Right renal pelvis (tissue), 4 donors: Measurements from ENCODE around the gene LMTK2. TPM values are rescaled to one million over a fixed set of nuclear protein-coding genes. Genes with fewer than 3 reads are reported as not detected.

Source experiments
- DNase-seq, 4 donors: peaks; one replicate each; pipeline ENCODE4 v3.0.0-alpha.2; 2013; ENCODE audit warnings: low read depth in 4 of 4, low spot score in 3 of 4, missing footprints in 1 of 4
- polyA plus RNA-seq, 4 donors: library from polyadenylated mRNA; unstranded; fragments of 120-200 nt; gene quantifications; one replicate each; pipeline ENCODE4 v1.2.1, GENCODE V29; 2013; ENCODE audit not compliant: insufficient read length in 4 of 4

The LMTK2 gene
- polyA plus RNA-seq, 4 donors: 13.6 to 14.8 (median 14.4) TPM

- DNase-seq: no peak
These were observed 92.5 kb downstream of the LMTK2 start for GRCh38 chr7:98199131-98199530.

GRCh38 chr7:98200364-98200763, 93.7 kb downstream of the LMTK2 start:
- no peak for DNase-seq

GRCh38 chr7:98202367-98203195, 95.9 kb downstream of the LMTK2 start:
- DNase-seq: no peak

GRCh38 chr7:98203261-98203963, 96.8 kb downstream of the LMTK2 start:
- DNase-seq: no peak

DNA sequence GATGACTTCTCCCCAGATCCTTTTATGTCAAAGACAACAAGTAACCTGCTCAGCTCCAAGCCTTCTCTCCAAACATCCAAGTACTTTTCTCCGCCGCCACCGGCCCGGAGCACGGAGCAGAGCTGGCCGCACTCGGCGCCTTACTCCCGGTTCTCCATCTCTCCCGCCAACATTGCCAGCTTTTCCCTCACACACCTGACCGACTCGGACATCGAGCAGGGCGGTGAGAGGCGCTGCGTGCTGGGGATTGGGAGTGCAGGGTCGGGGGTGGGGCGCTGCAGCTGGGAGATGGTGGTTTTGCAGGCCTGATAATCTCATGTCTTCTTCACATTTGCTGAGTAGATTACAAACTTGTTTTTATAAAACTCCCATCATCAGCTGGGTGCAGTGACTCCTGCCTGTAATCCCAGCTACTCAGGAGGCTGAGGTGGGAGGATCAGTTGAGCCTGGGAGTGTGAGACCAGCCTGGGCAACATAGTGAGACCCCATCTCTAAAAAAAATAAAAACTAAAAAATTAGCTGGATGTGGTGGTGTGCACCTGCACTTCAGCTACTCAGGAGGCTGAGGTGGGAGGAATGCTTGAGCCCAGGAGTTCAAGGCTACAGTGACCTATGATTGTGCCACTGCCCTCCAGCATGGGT, 97.4 kb downstream of the LMTK2 start:
- DNase-seq: no peak

- DNase-seq: no peak
These were observed 98.0 kb downstream of the LMTK2 start for GRCh38 chr7:98204670-98205069.

- no peak for DNase-seq
These were observed 98.6 kb downstream of the LMTK2 start for GRCh38 chr7:98205162-98205845.

DNA sequence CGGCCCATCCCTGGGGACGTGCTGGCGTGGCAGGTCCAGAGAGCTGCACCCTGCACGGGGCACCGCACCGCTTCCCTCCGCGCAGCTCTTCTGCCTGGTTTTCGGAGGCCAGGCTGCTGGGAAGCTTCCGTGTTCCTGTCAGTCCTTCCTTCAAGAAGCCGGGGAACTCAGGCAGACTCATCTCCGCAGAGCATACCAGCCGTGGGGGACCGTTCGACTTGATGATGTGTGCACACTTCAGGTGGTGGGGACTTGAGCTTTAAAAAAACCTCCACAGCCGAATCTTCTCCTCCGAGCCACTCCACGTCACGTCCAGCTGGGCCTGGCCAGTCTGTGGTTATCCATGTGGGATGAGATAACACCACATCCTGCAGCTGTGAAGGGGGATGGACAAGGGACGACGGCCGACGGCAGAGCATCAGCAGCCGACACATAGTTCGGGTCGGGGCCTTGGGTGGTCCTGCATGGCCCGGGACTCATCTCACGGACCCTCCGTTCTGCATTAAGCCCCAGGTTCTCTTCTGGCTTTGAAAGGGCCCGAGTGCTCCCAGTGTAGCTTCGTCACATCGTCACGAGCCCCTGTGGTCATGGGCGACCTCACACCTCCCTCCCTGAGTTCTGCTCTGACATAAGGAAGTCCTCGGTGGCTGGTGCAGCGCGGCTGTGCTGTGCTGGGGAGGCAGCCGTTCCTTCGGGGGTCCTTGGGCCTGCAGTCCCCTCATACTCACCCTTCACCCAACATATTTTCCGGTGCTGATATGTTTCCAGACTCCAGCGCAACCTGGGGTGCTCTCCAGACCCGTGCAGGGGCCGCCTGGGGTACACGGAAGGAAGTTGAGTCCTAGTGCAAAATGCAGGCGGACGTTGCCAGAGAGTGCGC, 100.0 kb downstream of the LMTK2 start:
- DNase-seq: no peak

- DNase-seq: no peak
These were observed 102.7 kb downstream of the LMTK2 start for GRCh38 chr7:98209166-98209920.

- no peak for DNase-seq
These were observed 104.0 kb downstream of the LMTK2 start for GRCh38 chr7:98210513-98211220.

GRCh38 chr7:98211221-98211675, 104.6 kb downstream of the LMTK2 start, which contains the start of gene BHLHA15:
Gene BHLHA15 (plus strand): TSS chr7:98211439. CDS start chr7:98212310, 871 bp downstream.
- no peak for DNase-seq

DNA sequence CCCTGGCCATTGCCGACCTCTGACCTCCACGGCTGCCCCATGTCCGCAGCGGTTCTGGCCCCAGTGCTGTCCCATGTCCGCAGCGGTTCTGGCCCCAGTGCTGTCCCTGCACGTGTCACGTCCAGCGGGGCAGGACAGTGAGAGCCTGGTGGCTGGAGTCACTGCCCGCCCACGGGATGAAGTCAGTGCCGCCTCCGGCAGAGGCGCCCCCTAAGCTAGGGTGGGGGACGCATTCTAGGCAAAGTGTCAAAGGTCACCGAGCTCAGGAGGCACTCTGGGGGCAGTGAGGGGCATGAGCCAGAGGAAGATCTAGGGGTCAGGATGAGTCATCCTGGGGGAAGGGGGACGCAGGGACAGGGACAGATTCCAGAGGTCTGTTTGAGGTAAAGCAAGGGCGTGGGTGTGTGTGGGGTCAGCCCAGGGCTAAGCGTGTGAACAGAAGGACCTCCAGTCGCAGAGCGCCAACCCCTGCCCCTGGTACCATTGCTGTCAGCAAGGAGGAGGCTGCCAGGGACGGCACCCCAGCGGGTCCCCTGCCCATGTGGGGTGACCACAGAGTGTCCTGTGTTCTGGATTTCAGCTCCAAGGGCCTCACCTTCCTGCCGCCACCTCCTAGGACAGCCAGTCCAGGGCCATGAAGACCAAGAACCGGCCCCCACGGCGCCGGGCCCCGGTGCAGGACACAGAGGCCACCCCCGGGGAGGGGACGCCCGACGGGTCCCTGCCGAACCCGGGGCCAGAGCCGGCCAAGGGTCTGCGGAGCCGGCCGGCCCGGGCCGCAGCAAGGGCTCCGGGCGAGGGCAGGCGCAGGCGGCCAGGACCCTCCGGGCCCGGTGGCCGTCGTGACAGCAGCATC, 105.2 kb downstream of the LMTK2 start:
- DNase-seq: no peak

DNA sequence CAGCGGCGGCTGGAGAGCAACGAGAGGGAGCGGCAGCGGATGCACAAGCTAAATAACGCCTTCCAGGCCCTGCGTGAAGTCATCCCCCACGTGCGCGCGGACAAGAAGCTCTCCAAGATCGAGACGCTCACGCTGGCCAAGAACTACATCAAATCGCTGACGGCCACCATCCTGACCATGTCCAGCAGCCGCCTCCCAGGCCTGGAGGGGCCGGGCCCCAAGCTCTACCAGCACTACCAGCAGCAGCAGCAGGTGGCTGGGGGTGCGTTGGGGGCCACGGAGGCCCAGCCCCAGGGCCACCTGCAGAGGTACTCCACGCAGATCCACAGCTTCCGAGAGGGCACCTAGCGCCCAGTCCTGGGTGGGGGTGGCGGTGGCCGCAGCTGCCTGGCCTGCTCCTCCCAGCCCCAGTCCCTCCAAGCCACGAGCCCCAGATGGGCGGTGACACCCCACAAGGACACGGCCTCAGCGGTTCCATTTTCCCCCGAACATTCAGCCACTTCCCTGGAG, 105.9 kb downstream of the LMTK2 start:
- no peak for DNase-seq

DNA sequence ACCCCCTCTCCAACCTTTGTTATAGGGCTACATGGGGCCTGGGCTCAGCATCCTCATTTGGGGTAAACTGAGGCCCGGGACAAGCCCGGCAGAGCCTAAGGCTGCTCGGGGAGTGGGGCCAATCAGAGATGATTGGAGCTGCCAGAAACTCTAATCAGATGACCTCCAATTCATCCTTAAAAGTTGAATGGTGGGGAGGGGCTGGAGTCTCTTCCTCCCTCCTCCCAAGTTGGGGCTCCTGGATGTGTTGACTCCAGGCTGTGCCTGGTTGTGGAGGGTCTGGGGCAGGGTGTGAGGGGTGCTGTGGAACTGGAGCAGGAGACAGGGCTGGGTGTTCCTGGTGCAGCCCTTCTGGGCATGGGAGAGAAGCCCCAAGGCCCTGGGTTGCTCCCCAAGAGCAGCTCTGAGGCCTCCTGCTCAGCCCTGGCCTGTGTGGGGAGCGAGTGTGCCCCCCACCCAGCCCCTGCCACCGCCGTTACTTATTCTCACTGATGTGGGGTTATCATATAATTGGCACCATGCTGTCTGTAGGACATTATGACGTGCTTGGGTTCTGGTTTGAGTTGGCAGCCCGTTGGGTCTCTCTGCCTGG, 106.7 kb downstream of the LMTK2 start:
- DNase-seq: no peak

- DNase-seq: no peak
These were observed 107.5 kb downstream of the LMTK2 start for GRCh38 chr7:98213888-98214810.

DNA sequence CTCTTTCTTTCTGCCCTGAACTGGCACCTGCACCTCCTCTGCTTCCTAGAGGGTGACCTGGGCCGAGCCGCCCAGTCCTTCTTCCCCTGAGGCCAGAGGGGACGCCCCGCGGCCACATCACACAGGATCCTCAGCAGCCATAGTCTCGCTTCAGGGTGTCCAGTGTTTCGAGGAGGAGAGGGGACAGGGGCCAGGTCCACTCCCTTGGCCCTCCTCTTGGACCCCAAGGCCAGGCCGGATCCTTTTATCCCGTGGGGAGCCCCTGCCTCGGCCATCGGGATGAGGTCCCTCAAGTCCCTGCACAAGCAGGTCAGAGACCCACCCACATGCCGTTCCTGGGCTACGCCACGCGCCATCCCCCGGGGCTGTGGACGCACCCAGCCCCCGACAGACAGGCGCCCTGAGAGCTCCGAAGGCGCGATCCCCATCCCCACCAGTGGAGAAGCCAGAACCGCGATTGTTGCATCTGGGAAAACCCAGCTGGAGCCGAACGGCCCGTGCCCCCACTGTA, 108.2 kb downstream of the LMTK2 start:
- no peak for DNase-seq
